H7 (cell line): Measurements from ENCODE around the gene PTPRN2. TPM values are rescaled to one million over a fixed set of nuclear protein-coding genes. Genes with fewer than 3 reads are reported as not detected.

ENCODE experiments used
- DNase-seq: peaks from one replicate; pipeline ENCODE4 v3.0.0; 2012
- H3K27me3 ChIP-seq: 2 replicates; pipeline ENCODE4 v1.6.0; 2011; ENCODE audit warnings: mild to moderate bottlenecking, low read length; ENCODE audit not compliant: control insufficient read depth, insufficient read depth
- H3K36me3 ChIP-seq: replicated peaks from 2 replicates; pipeline ENCODE4 v1.5.1; 2011; ENCODE audit warnings: low read length; ENCODE audit not compliant: control insufficient read depth, insufficient read depth
- H3K4me3 ChIP-seq: 2 replicates; pipeline ENCODE4 v1.5.1; 2011; ENCODE audit warnings: low read depth, mild to moderate bottlenecking, control low read depth, low read length, moderate library complexity; ENCODE audit not compliant: insufficient read depth
- total RNA-seq: library from RNA; depleted of rRNA; stranded (reverse); fragments of >200 nt; shearing (Covaris generic); gene quantifications from 2 replicates; pipeline ENCODE4 v1.2.3, GENCODE V29; 2014

Gene PTPRN2
- total RNA-seq, 1 experiment from 2014 or later = 0.80 TPM

DNA sequence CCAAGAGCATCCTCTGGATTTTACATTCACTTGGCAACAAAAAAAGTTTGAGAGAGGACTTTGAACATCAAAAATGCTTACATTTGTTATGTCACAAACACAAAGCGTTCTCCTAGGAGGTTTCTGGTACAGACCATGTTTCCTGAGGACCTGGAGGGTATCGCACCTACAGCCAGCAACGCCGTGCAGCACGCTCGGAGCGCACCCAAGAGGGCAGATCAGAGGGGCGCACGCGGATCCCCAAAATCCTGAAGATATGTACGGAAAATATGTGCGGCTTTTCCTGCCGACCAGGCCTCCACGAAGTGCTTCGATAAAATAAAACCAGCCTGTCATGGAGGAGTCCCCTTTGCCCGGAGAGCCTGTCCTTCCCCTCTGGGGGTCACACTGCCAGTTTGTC, 796.0 kb downstream of the PTPRN2 start:
- Histone ChIP-seq H3K27me3 (no peaks in the 10 kb centered on the region), H3K36me3 (no peaks in the 10 kb centered on the region)

DNA sequence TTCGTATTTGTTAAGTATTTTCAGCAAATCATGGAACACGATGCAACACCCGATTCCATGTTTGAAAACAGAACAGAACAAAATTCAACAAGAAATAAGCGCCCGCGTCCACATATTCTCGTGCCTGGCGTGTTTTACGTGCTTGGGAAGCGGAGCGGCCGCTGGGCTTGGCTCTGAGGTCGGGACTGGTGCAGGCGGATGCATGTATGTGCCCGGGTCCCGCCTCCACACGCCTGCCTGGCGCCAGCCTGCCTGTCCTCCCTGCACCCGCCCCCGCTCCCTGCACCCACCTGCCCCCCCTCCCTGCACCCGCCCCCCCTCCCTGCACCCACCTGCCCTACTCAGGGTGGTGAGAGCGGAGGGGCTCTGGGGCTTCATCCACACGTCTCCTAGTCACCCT, 796.4 kb downstream of the PTPRN2 start:
- DNase-seq = no peak
- no peaks in the 10 kb centered on the region for H3K36me3 ChIP-seq
- no peak overlapping the region for H3K4me3 ChIP-seq
- no peaks in the 10 kb centered on the region for H3K27me3 ChIP-seq

More for the DNA sequence above, 796.0 kb downstream of the PTPRN2 start:
- no peak overlapping the region for H3K4me3 ChIP-seq
- DNase-seq = no peak

DNA sequence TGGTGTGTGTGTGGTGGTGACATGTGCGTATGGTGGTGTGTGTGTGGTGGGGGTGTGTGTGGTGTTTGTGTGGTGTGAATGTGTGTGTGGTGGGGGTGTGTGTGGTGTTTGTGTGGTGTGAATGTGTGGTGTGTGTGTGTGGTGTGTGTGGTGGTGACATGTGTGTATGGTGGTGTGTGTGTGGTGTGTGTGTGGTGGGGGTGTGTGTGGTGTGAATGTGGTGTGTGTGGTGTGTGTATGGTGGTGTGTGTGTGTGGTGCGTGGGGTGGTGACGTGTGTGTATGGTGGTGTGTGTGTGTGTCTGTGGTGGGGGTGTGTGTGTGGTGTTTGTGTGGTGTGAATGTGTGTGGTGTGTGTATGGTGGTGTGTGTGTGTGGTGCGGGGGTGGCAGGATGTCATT, 797.7 kb downstream of the PTPRN2 start:
- Histone ChIP-seq H3K4me3 (no peak overlapping the region), H3K27me3 (no peaks in the 10 kb centered on the region), H3K36me3 (no peaks in the 10 kb centered on the region)
- no peak for DNase-seq

- Histone ChIP-seq H3K36me3 (no peaks in the 10 kb centered on the region), H3K27me3 (no peaks in the 10 kb centered on the region), H3K4me3 (no peak overlapping the region)
- DNase-seq = no peak
These were observed 798.5 kb downstream of the PTPRN2 start for GRCh38 chr7:157789094-157789493.

- no peaks in the 10 kb centered on the region for H3K36me3 ChIP-seq
- no peaks in the 10 kb centered on the region for H3K27me3 ChIP-seq
- no peak for DNase-seq
- H3K4me3 ChIP-seq = no peak overlapping the region
These were observed 799.0 kb downstream of the PTPRN2 start for GRCh38 chr7:157788573-157788972.

DNA sequence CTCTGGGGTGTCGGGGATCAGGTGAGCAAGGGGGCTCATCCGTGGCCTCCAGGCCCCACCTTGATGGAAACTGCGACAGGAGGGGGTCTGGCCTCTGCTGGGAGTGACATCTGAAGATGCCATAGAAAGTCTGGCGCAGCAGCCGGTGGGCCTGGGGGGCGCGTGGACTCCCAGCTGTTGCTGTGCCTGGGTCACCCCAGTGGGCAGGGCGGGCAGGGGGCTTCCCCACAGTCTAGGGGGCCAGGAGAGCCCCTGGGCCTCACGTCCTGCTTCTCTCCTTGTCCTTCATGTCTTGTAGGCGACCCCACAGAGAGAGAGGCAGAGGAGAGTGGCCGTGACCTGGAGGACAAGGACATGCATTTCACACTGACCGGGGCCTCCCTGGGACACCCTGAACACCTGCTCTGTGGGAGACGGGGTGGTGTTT, 800.3 kb downstream of the PTPRN2 start:
- no peaks in the 10 kb centered on the region for H3K27me3 ChIP-seq
- no peaks in the 10 kb centered on the region for H3K36me3 ChIP-seq
- no peak for DNase-seq
- no peak overlapping the region for H3K4me3 ChIP-seq

GRCh38 chr7:157786375-157787274, 801.0 kb downstream of the PTPRN2 start:
- H3K36me3 ChIP-seq = no peaks in the 10 kb centered on the region
- DNase-seq = no peak
- no peak overlapping the region for H3K4me3 ChIP-seq
- H3K27me3 ChIP-seq = no peaks in the 10 kb centered on the region

DNA sequence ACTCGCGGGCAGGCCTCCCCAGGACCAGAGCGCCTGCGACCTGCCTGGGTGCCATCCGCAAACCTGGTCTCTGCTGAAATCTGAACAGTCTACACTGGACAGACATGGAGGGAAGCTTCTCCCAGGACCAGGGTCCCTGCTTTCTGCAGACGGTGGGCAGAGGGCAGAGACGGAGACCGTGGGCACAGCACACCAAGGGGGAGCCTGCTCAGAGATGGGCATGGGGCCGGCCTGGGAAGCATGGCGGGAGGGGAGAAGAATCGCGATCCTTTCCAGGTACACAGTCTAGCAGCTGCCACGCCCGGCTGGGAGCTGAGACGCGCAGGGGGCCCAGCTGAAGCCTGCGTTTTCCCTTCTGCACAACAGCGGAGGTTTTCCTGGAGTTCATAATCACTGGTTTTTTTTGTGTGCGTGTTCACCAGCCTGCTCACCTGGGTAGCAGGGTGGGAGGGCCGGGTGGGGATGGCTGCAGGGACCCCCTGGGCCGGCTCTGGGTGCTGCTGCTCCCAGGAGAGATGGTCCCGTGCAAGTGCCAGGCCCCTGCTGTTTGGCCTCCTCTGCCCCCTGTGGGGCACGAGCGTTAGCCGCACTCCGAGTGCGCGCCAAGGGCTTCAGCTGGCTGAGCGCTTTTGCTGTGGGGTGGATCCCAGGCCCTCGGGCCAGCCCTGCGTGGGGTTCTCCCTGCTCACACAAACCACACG, 802.0 kb downstream of the PTPRN2 start:
- Histone ChIP-seq H3K27me3 (no peaks in the 10 kb centered on the region), H3K4me3 (no peak overlapping the region), H3K36me3 (no peaks in the 10 kb centered on the region)
- no peak for DNase-seq

DNA sequence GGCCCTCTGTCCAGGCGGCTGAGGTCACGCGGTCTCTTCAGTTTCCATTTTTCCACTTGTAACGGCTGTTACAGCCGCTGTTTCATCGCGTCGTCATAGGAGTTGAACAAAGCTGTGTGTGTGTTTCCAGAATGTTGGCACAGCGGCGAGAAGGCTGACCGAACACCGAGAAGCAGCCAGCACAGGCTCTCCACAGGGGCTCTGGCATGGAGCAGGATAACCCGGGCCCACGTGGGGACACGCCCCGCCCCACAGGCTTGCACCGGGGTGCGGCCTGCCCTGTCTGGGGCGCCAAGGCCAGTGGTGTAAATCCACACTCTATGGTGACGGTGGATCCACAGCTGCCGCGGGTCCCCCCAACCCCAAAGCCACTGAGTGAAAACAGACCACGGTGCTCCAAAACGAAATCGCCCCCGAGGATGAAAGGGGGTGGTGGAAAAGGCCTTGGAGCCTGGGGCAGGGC, 802.6 kb downstream of the PTPRN2 start:
- H3K36me3 ChIP-seq = no peaks in the 10 kb centered on the region
- no peak for DNase-seq
- no peaks in the 10 kb centered on the region for H3K27me3 ChIP-seq
- no peak overlapping the region for H3K4me3 ChIP-seq

- Histone ChIP-seq H3K36me3 (no peaks in the 10 kb centered on the region), H3K4me3 (no peak overlapping the region), H3K27me3 (no peaks in the 10 kb centered on the region)
- DNase-seq = no peak
These were observed 803.4 kb downstream of the PTPRN2 start for GRCh38 chr7:157784041-157784835.

- H3K4me3 ChIP-seq = no peak overlapping the region
- peaks cover 2% of the 10 kb centered on the region; the same call in 1 of the 2 replicates for H3K27me3 ChIP-seq
- H3K36me3 ChIP-seq = no peaks in the 10 kb centered on the region
- no peak for DNase-seq
These were observed 805.6 kb downstream of the PTPRN2 start for GRCh38 chr7:157782041-157782440.

DNA sequence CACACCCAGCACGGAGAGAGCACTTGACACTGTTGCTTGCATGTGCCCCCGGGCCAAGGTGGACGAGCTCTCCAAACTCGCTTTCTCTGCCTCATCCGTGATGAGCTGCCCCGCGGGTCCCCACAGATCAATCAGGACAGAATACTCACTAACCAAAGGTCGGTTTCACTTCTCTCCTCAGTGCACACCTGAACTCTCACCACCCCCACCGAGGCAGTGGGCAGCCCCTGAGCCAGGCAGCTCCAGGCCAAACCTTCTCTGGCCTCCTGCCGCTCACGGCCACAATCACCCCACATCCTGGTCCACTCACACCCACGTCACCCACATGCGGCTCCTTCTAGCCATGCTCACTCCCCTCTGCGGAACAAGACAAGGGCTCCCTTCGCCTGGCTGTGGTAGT, 806.9 kb downstream of the PTPRN2 start:
- H3K36me3 ChIP-seq = no peaks in the 10 kb centered on the region
- H3K27me3 ChIP-seq = peaks cover 2% of the 10 kb centered on the region; the same call in 1 of the 2 replicates
- no peak for DNase-seq
- no peak overlapping the region for H3K4me3 ChIP-seq

- H3K27me3 ChIP-seq = peaks cover 2% of the 10 kb centered on the region; the same call in 1 of the 2 replicates
- DNase-seq = no peak
- H3K4me3 ChIP-seq = no peak overlapping the region
- H3K36me3 ChIP-seq = no peaks in the 10 kb centered on the region
These were observed 807.3 kb downstream of the PTPRN2 start for GRCh38 chr7:157780312-157780711.

DNA sequence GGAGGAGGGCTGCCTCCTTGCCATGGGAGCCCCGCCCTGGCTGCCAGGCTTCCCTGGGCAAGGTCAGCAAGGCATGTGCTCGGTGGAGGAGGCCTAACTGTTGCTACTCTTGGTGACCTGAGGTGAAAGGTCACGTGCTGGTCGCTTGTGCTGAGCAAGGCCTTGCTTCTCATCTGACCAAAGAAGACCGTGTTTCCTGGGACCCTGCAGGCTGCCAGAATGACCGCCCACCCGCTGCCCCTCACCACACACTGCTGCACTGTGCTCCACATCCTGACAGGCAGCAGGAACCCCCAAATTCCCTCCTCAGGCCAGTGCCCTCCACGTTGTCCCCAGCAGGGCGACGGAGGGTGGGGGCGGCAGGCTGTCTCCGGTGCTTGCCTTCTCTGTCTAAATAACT, 808.4 kb downstream of the PTPRN2 start:
- H3K27me3 ChIP-seq = peaks cover 2% of the 10 kb centered on the region; the same call in 1 of the 2 replicates
- DNase-seq = no peak
- H3K36me3 ChIP-seq = no peaks in the 10 kb centered on the region
- no peak overlapping the region for H3K4me3 ChIP-seq
